ENCODE results near the gene TLCD3A. TPM values are rescaled to one million over a fixed set of nuclear protein-coding genes. Genes with fewer than 3 reads are reported as not detected.

Gene TLCD3A
- total RNA-seq, 2 experiments from 2014 or later: 8.3 to 11.7 TPM

GRCh38 chr17:728911-729310, 3.5 kb upstream of the TLCD3A start:
- no TSS peak for BruUV-seq (replicated peaks)
- Histone ChIP-seq H3K79me2 (ENCODE audit: insufficient read depth, low read depth, low read length) (no peaks in the 10 kb centered on the region), H3K4me1 (ENCODE audit: insufficient read depth, low read length, poor library complexity, severe bottlenecking) (no peaks in the 10 kb centered on the region), H4K20me1 (ENCODE audit: insufficient read depth, low read length) (peaks cover 5% of the 10 kb centered on the region; the same call in 1 of the 2 replicates), H2AFZ (ENCODE audit: low read length) (no peak overlapping the region), H3K27ac (ENCODE audit: low read depth, low read length, poor library complexity, severe bottlenecking) (no peak overlapping the region), H3K9me2 (ENCODE audit: insufficient read depth, low read length) (no peaks in the 10 kb centered on the region), H3K4me3 (ENCODE audit: low read depth, low read length, poor library complexity, severe bottlenecking) (no peak overlapping the region), H3K36me3 (ENCODE audit: insufficient read depth, low read length) (no peaks in the 10 kb centered on the region), H3K4me2 (ENCODE audit: low read length) (no peak overlapping the region), H3K9me3 (ENCODE audit: low read length) (no peaks in the 10 kb centered on the region)
- CTCF ChIA-PET (ENCODE audit: unreplicated experiment): no interaction called here
- POLR2A ChIA-PET: interaction anchor here (0.6 kb wide), 1 partner anchor 10 kb away, joined by 3 read pairs; no protein-coding TSS in a partner anchor
- no peak for DNase-seq (ENCODE audit: low spot score)
- TF ChIP-seq CTCF (conservative IDR thresholded peaks at IDR 0.05; ENCODE audit: low read length): no peak
- no peak for TF ChIP-seq EZH2phosphoT487 (IDR thresholded peaks at IDR 0.05; ENCODE audit: borderline replicate concordance, low read depth, low read length)
- intact Hi-C loops (cut with micrococcal nuclease; ENCODE audit: unreplicated experiment): no loop called here

DNA sequence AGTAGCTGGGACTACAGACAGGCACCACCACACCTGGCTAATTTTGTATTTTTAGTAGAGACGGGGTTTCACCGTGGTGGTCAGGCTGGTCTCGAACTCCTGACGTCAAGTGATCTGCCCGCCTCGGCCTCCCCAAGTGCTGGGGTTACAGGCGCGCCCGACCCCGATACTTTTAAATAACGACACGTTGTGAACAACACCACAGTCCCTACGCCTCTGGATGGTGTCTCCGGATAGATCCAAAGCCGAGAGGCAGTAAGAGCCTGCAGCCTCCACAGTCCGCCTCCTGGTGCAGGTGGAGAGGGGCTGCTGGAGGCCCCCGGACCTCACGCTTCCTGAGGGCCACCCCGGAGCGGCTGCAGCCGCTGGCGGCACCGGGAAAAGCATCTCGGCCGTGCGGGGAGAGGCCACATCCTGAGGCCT, 741 bp upstream of the TLCD3A start:
- Histone ChIP-seq H3K4me1 (ENCODE audit: insufficient read depth, low read length, poor library complexity, severe bottlenecking) (no peaks in the 10 kb centered on the region), H3K9me2 (ENCODE audit: insufficient read depth, low read length) (no peaks in the 10 kb centered on the region), H4K20me1 (ENCODE audit: insufficient read depth, low read length) (peaks cover 5% of the 10 kb centered on the region; the same call in 1 of the 2 replicates), H2AFZ (ENCODE audit: low read length) (0 out of 2 replicates have a peak overlapping the region, but pooled peaks have one; percentile 44), H3K4me2 (ENCODE audit: low read length) (peak overlapping the region; percentile 51), H3K27ac (ENCODE audit: low read depth, low read length, poor library complexity, severe bottlenecking) (no peak overlapping the region), H3K36me3 (ENCODE audit: insufficient read depth, low read length) (no peaks in the 10 kb centered on the region), H3K4me3 (ENCODE audit: low read depth, low read length, poor library complexity, severe bottlenecking) (peak overlapping the region; percentile 61), H3K9me3 (ENCODE audit: low read length) (no peaks in the 10 kb centered on the region), H3K79me2 (ENCODE audit: insufficient read depth, low read depth, low read length) (no peaks in the 10 kb centered on the region)
- no peak for TF ChIP-seq EZH2phosphoT487 (IDR thresholded peaks at IDR 0.05; ENCODE audit: borderline replicate concordance, low read depth, low read length)
- TF ChIP-seq CTCF (conservative IDR thresholded peaks at IDR 0.05; ENCODE audit: low read length): no peak
- intact Hi-C loops (cut with micrococcal nuclease; ENCODE audit: unreplicated experiment): no loop called here
- POLR2A ChIA-PET: no interaction called here
- BruUV-seq (replicated peaks): no TSS peak
- no peak for DNase-seq (ENCODE audit: low spot score)
- CTCF ChIA-PET (ENCODE audit: unreplicated experiment): no interaction called here

DNA sequence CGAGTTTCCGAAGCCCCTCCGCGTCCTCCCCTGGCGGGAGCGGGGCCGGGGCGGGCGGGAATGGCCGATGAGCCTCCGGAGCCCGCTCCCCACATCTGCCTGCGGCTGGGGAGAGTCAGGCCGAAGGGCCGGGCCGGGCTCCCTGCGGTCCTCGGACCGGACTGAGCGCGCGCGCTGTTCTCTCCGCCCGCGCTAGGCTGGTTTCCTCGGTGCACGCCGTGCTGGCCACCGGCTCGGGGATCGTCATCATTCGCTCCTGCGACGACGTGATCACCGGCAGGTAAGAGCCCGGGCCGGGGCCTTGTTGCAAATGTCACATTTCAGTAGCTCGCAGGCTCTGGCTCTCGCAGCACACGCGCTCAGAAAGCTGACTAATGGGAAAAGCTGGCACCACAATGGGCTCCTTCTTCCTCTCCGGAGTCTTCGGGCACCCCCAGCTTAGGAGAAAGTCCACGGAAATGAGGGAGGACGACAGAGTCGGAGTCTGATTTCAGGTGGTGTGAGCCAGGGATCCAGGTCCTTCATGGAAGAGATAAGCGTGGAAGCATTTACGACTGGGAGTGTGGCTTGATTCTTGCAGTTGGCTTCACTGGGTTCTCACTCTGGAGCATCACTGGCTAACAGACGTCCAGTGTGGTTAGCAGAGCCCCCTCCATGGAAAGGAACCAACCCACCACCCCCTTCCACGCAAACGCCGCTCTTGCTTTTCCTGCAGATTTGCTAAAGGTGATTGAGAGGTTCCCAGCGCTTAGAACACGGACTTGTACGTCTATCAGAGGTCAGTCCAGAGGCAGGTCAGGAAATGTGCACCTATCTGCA, 715 bp downstream of the TLCD3A start:
- ChIA-PET POLR2A (no interaction called here), CTCF (ENCODE audit: unreplicated experiment) (no interaction called here)
- TF ChIP-seq EZH2phosphoT487 (IDR thresholded peaks at IDR 0.05; ENCODE audit: borderline replicate concordance, low read depth, low read length): 0 out of 2 replicates have a peak, but pooled peaks have one; percentile 38
- no peak for TF ChIP-seq CTCF (conservative IDR thresholded peaks at IDR 0.05; ENCODE audit: low read length)
- peak; percentile 24 for DNase-seq (ENCODE audit: low spot score)
- H3K9me3 ChIP-seq (ENCODE audit: low read length): no peaks in the 10 kb centered on the region
- H3K4me1 ChIP-seq (ENCODE audit: insufficient read depth, low read length, poor library complexity, severe bottlenecking): no peaks in the 10 kb centered on the region
- H3K79me2 ChIP-seq (ENCODE audit: insufficient read depth, low read depth, low read length): no peaks in the 10 kb centered on the region
- peak overlapping the region; percentile 69 for H3K4me3 ChIP-seq (ENCODE audit: low read depth, low read length, poor library complexity, severe bottlenecking)
- H3K9me2 ChIP-seq (ENCODE audit: insufficient read depth, low read length): no peaks in the 10 kb centered on the region
- H2AFZ ChIP-seq (ENCODE audit: low read length): 0 out of 2 replicates have a peak overlapping the region, but pooled peaks have one; percentile 49
- no TSS peak for BruUV-seq (replicated peaks)
- H3K36me3 ChIP-seq (ENCODE audit: insufficient read depth, low read length): peaks cover 8% of the 10 kb centered on the region
- intact Hi-C loops (cut with micrococcal nuclease; ENCODE audit: unreplicated experiment): no loop called here
- peaks cover 5% of the 10 kb centered on the region; the same call in 1 of the 2 replicates for H4K20me1 ChIP-seq (ENCODE audit: insufficient read depth, low read length)
- peak overlapping the region; percentile 70 for H3K4me2 ChIP-seq (ENCODE audit: low read length)
- H3K27ac ChIP-seq (ENCODE audit: low read depth, low read length, poor library complexity, severe bottlenecking): no peak overlapping the region
